MM.1S (cell line): Measurements from ENCODE around the gene SLC38A8.

Source experiments
- DNase-seq: peaks from one replicate; pipeline ENCODE4 v3.0.0-alpha.2; 2015
- H2AFZ ChIP-seq: fragments of 300-600 bp; sonication (generic); 2 replicates; pipeline ENCODE4 v1.6.0; 2016; ENCODE audit warnings: antibody characterized with exemption, low read length
- H3F3A ChIP-seq: fragments of 300-600 bp; sonication (generic); 2 replicates; pipeline ENCODE4 v1.6.1; 2016; ENCODE audit warnings: mild to moderate bottlenecking, antibody characterized with exemption, low read length, moderate library complexity, mixed read lengths; ENCODE audit not compliant: insufficient read depth
- H3K27ac ChIP-seq: fragments of 300-600 bp; sonication (generic); 2 replicates; pipeline ENCODE4 v1.5.1; 2016; ENCODE audit warnings: mild to moderate bottlenecking, low read length
- H3K27me3 ChIP-seq: fragments of 300-600 bp; sonication (generic); replicated peaks from 2 replicates; pipeline ENCODE4 v1.6.0; 2016; ENCODE audit warnings: low read length; ENCODE audit not compliant: insufficient read depth
- H3K36me3 ChIP-seq: fragments of 300-600 bp; sonication (generic); replicated peaks from 2 replicates; pipeline ENCODE4 v1.6.1; 2016; ENCODE audit warnings: mild to moderate bottlenecking, low read length, mixed read lengths; ENCODE audit not compliant: insufficient read depth
- H3K4me1 ChIP-seq: fragments of 300-600 bp; sonication (generic); 2 replicates; pipeline ENCODE4 v1.6.1; 2016; ENCODE audit warnings: low read length, mixed read lengths
- H3K4me2 ChIP-seq: fragments of 300-600 bp; sonication (generic); 2 replicates; pipeline ENCODE4 v1.6.0; 2016; ENCODE audit warnings: low read depth, low read length
- H3K4me3 ChIP-seq: fragments of 300-600 bp; sonication (generic); 2 replicates; pipeline ENCODE4 v1.5.1; 2016; ENCODE audit warnings: low read length, mixed read lengths
- H3K79me2 ChIP-seq: fragments of 300-600 bp; sonication (generic); 2 replicates; pipeline ENCODE4 v1.6.1; 2016; ENCODE audit warnings: mixed run types, low read length, mixed read lengths
- H3K9ac ChIP-seq: fragments of 300-600 bp; sonication (generic); 2 replicates; pipeline ENCODE4 v1.6.1; 2016; ENCODE audit warnings: low read length, mixed read lengths
- H3K9me2 ChIP-seq: fragments of 300-600 bp; sonication (generic); replicated peaks from 2 replicates; pipeline ENCODE4 v1.6.1; 2016; ENCODE audit warnings: mild to moderate bottlenecking, low read length, mixed read lengths; ENCODE audit not compliant: insufficient read depth
- H3K9me3 ChIP-seq: fragments of 300-600 bp; sonication (generic); replicated peaks from 2 replicates; pipeline ENCODE4 v1.6.1; 2016; ENCODE audit warnings: mild to moderate bottlenecking, low read length, mixed read lengths; ENCODE audit not compliant: insufficient read depth
- H4K20me1 ChIP-seq: fragments of 300-600 bp; sonication (generic); 2 replicates; pipeline ENCODE4 v1.6.1; 2016; ENCODE audit warnings: mild to moderate bottlenecking, low read length, moderate library complexity, mixed read lengths; ENCODE audit not compliant: insufficient read depth
- CTCF ChIP-seq: fragments of 300-600 bp; sonication (generic); IDR thresholded peaks from 2 replicates; pipeline ENCODE4 v1.5.1; 2016; ENCODE audit warnings: antibody characterized with exemption, low read length, mixed read lengths
- EZH2 ChIP-seq: fragments of 300-600 bp; sonication (generic); optimal IDR thresholded peaks from 2 replicates; pipeline ENCODE3; 2017; ENCODE audit warnings: low read depth, mild to moderate bottlenecking, antibody characterized with exemption, low read length, mixed read lengths
- EZH2phosphoT487 ChIP-seq: fragments of 300-600 bp; sonication (generic); IDR thresholded peaks from 2 replicates; pipeline ENCODE4 v1.6.1; 2018; ENCODE audit warnings: antibody characterized with exemption, low read length

SLC38A8 gene

GRCh38 chr16:83965444-83966152 is 77.0 kb downstream of the SLC38A8 start:
- H3K4me3 ChIP-seq, result no peak overlapping the region
- DNase-seq, result no peak
- no peaks in the 10 kb centered on the region for H3F3A ChIP-seq
- H2AFZ ChIP-seq, result no peak overlapping the region
- TF ChIP-seq EZH2, result no peak
- TF ChIP-seq EZH2phosphoT487, result no peak
- TF ChIP-seq CTCF, result no peak
- H3K4me2 ChIP-seq, result no peak overlapping the region
- no peaks in the 10 kb centered on the region for H3K4me1 ChIP-seq
- H3K9me2 ChIP-seq, result no peaks in the 10 kb centered on the region
- H3K27me3 ChIP-seq, result no peaks in the 10 kb centered on the region; the same call in 1 of the 2 replicates
- no peaks in the 10 kb centered on the region for H3K9me3 ChIP-seq
- no peak overlapping the region for H3K9ac ChIP-seq
- H3K27ac ChIP-seq, result no peak overlapping the region
- H4K20me1 ChIP-seq, result no peaks in the 10 kb centered on the region
- H3K36me3 ChIP-seq, result no peaks in the 10 kb centered on the region
- H3K79me2 ChIP-seq, result no peaks in the 10 kb centered on the region

- no peaks in the 10 kb centered on the region; the same call in 1 of the 2 replicates for H3K27me3 ChIP-seq
- H4K20me1 ChIP-seq, result no peaks in the 10 kb centered on the region
- no peak for TF ChIP-seq EZH2phosphoT487
- no peak for TF ChIP-seq EZH2
- no peak for TF ChIP-seq CTCF
- no peak overlapping the region for H3K27ac ChIP-seq
- H3K4me2 ChIP-seq, result no peak overlapping the region
- no peak overlapping the region for H3K9ac ChIP-seq
- no peak for DNase-seq
- no peaks in the 10 kb centered on the region for H3K36me3 ChIP-seq
- H3K9me3 ChIP-seq, result no peaks in the 10 kb centered on the region
- no peak overlapping the region for H3K4me3 ChIP-seq
- H3K79me2 ChIP-seq, result no peaks in the 10 kb centered on the region
- H2AFZ ChIP-seq, result no peak overlapping the region
- no peaks in the 10 kb centered on the region for H3K9me2 ChIP-seq
- H3K4me1 ChIP-seq, result no peaks in the 10 kb centered on the region
- H3F3A ChIP-seq, result no peaks in the 10 kb centered on the region
Measured at GRCh38 chr16:83964684-83965443, 77.7 kb downstream of the SLC38A8 start.

- no peaks in the 10 kb centered on the region for H3K79me2 ChIP-seq
- H2AFZ ChIP-seq, result no peak overlapping the region
- H3K4me1 ChIP-seq, result no peaks in the 10 kb centered on the region
- H3K4me2 ChIP-seq, result no peak overlapping the region
- H3K9ac ChIP-seq, result no peak overlapping the region
- no peak for TF ChIP-seq EZH2
- no peaks in the 10 kb centered on the region for H3K9me2 ChIP-seq
- no peak overlapping the region for H3K27ac ChIP-seq
- H3K4me3 ChIP-seq, result no peak overlapping the region
- no peaks in the 10 kb centered on the region for H3K9me3 ChIP-seq
- H4K20me1 ChIP-seq, result no peaks in the 10 kb centered on the region
- H3K36me3 ChIP-seq, result no peaks in the 10 kb centered on the region
- no peaks in the 10 kb centered on the region for H3K27me3 ChIP-seq
- no peak for DNase-seq
- no peaks in the 10 kb centered on the region for H3F3A ChIP-seq
Measured at GRCh38 chr16:83963277-83964119, 79.1 kb downstream of the SLC38A8 start.
